Lung microvascular endothelial cell (primary cell): ENCODE measurements around the gene ERLEC1. TPM values are rescaled to one million over a fixed set of nuclear protein-coding genes. Genes with fewer than 3 reads are reported as not detected.
"Not testable (repeated sequence)": the region's sequence is repeated elsewhere in the genome, so short reads cannot be mapped to it uniquely, and the experiment has no call there.

Source experiments
- DNase-seq, 2 donors: peaks; one replicate each; pipeline versions ENCODE4 v3.0.0 to v3.0.0-alpha.2; 2010; ENCODE audit warnings: low read depth in 2 of 2
- total RNA-seq: library from RNA; depleted of rRNA; stranded (reverse); fragments of >200 nt; gene quantifications from 2 replicates; pipeline ENCODE4 v1.2.1, GENCODE V29; 2014

The ERLEC1 gene
- total RNA-seq, 1 donor from 2014 or later: 70.6 TPM

DNA sequence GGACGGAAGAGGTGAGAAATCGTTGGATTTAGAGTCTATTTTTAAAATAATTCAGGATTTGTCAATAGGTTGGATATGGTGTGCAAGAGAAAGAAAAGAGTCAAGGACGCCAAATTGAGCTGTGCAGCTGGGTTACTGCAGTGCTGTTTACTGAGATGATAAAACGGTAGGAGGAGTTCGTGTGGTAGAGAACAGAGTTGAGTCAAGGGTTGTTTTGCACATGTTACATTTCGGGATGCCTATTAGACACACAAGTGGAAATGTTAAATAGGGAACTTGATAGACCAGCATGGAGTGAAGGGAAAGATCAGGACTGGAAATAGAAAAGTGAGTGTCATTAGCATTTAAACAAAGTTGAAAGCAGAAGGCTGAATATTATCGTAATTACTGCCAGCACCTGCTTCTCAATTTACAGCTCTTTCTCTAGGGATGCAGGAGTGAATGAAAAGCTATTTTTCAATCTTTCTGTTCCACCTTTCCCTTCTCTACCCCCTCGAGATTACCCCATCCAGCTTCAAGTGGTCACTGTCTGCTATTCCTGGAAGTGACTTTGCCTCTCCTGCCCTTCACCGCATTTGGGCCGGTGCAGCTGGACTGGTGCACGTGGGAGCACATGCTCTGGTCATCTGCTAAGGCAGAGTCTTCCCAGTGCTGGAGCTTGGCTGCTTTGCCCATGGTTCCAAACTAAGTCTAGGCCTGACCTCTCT lies 42.6 kb downstream of the ERLEC1 start:
- DNase-seq: no peak

GRCh38 chr2:53829980-53830290 lies 43.1 kb downstream of the ERLEC1 start:
- DNase-seq: not testable (repeated sequence)

GRCh38 chr2:53840580-53840979 lies 53.7 kb downstream of the ERLEC1 start:
- DNase-seq: no peak

GRCh38 chr2:53841651-53842050 lies 54.8 kb downstream of the ERLEC1 start:
- DNase-seq: not testable (repeated sequence)

- DNase-seq: no peak
Measured at GRCh38 chr2:53842891-53843290, 56.0 kb downstream of the ERLEC1 start.

- DNase-seq: no peak
Measured at GRCh38 chr2:53843595-53843994, 56.8 kb downstream of the ERLEC1 start.

DNA sequence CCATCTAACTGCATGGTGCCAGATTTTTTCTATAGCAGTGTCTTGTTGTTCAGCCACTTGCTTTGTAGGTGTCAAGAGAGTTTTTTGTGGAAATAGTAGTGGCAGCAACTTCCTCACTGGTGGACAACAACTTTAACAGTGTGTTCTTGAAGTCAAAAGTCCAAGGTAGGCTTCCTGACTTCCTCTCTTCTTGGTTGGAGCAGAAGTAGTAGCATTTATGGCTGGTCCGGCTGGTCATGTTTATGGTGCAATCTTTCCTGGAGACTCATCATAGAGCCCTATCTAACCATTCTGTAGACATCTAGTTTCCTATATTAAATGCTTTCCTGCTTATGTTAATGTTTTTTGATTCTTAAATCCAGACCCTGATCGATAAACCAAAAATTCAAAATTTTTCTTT lies 61.2 kb downstream of the ERLEC1 start:
- DNase-seq: no peak

GRCh38 chr2:53851052-53851757 lies 64.4 kb downstream of the ERLEC1 start:
- DNase-seq: not testable (repeated sequence)

DNA sequence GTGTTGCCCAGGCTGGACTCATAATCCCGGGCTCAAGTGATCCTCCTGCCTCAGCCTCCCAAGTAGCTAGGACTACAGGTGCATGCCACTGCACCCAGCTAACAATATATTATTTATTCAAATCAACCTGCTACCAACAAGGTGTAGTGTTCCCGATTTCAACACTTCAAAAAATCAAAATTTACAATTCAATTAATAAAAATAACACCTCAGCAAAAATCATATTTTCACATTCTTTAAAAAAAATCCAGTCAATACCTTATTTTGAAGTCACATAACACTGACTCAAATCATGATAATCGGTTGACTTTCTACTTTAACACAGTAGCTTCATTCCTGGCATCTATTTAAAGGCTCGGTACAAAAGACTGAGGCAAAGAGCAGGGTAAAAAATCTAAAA lies 65.7 kb downstream of the ERLEC1 start:
- DNase-seq: no peak

DNA sequence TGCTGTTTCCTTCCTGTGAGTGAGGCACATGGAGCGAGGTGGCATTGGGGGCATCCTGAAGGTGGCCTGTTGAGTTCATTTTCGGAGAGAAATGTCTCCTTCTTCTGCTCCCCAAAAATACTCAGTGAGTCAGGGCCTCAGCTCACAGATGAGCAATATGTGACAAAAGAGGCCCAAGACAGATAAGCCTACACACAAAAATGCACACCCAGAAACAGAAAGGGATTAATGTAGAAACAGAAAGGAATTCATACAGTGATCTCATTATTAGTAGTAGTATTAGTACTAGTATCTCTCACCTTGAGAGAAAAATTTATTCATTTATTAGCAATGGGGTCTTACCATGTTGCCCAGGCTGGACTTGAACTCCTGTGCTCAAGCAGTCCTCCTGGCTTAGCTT lies 67.8 kb downstream of the ERLEC1 start:
- DNase-seq: no peak

- DNase-seq: no peak
Measured at GRCh38 chr2:53856272-53856671, 69.4 kb downstream of the ERLEC1 start.

DNA sequence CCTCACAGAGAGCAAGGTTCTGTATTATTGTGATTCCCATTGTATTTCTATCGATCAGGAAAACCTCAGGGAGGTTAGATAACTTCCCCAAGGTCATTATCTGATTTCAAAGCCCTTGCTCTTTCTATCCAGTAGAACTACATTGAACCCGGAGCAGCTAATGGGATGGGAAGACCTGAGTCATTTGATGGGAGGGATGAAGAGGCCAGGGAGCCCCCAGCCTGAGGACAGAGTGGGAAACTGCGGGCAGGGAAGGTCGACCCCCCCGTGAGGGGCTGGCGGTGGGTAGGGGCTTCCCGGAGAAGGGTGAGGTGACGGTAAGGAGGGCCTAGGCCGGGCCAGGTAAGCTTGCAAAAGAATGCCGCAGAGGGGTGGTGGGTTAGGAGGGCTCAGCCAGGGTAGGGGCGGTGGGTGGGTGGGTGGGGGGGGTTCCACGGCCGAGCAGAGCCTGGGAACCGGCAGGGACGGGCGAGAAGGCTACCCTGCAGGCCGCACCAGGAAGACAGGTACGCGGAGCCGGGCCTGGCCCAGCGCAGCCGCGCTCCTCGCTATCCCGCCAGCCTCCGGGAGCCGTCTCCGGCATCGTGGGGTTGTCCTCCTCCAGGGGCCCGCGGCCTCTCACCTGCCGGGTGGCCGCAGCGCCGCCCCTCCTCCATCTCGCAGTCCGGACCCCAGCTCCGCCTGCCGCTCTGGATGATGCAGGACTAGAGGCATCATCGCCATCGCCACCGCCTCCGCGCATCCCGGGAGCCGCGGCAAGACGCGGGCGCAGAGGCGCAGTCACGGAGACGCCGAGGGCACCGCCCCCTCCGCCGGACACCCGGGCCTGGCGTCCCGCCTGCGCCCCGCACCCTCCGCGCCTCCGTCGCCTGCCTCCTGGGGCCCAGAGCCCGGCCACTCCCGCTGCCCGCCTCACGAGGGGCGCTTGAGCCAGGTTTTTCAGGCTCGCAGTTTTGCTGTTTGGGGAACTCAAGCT lies 72.7 kb downstream of the ERLEC1 start, which contains the start of gene GPR75:
Gene GPR75 (minus strand): TSS at position 762 of the 976 bp plus-strand sequence. CDS start 5,211 bp downstream, outside the sequence.
- no peak for DNase-seq

DNA sequence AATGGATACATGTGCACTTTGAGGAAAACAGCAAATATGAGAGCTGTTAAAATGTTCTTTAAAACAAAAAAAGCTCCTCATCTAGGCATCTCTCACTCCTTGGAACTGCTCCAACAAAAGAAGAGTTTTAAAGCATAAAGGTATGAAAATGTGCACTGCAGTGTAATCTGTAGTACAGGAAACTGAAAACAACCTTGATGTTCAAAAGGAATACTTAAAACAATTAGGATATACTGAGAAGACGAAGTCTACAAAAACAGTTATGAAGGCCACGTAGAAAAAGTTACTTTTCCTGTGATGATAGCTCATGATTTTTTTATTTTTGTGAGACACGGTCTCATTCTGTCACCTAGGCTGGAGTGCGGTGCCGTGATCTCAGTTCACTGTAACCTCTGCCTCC lies 75.0 kb downstream of the ERLEC1 start:
- no peak for DNase-seq

DNA sequence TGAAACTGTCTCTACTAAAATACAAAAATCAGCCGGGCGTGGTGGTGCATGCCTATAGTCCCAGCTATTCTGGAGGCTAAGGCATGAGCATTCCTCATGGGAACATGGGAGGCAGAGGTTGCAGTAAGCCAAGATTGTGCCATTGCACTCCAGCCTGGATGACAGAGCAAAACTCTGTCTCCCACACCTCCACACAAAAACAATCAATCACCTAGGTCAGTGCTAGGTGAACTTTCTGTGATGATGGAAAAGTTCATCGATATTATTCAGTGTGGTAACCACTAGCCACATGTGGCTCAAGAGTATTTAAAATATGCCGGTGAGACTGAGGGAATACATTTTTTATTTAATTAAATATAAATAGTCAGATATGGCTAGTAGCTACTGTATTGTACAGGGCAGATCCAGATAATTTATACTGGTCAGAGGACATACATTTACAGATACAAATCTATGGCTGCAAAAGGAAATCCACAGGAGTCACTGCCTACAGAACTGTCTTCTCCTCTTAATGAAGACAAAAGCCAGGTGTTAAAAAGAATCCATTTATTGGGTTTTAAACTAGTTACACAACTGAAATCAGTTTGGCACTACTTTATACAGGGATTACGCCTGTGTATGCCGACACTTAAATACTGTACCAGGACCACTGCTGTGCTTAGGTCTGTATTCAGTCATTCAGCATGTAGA lies 76.8 kb downstream of the ERLEC1 start:
- no peak for DNase-seq

- no peak for DNase-seq
Measured at GRCh38 chr2:53865264-53865663, 78.4 kb downstream of the ERLEC1 start.

- peak; percentile 5 to 21 for DNase-seq
Measured at GRCh38 chr2:53865962-53866361, 79.1 kb downstream of the ERLEC1 start.

DNA sequence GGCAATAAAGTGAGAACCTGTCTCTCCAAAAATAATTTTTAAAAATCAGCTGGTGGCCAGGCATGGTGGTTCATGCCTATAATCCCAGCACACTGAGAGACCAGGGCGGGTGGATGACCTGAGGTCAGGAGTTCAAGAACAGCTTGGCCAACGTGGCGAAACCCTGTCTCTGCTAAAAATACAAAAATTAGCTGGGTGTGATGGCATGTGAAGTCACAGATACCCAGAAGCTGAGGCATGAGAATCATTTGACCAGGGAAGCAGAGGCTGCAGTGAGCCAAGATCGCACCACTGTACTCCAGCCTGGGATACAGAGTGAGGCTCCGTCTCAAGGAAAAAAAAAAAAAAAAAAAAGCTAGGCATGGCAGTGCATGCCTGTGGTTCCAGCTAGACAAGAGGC lies 80.3 kb downstream of the ERLEC1 start:
- DNase-seq: no peak

GRCh38 chr2:53867773-53868172 lies 80.9 kb downstream of the ERLEC1 start:
- DNase-seq: no peak
